Breast epithelium (tissue), 3 donors: ENCODE measurements around the gene ADGRV1.
"Not testable (repeated sequence)": the region's sequence is repeated elsewhere in the genome, so short reads cannot be mapped to it uniquely, and the experiment has no call there.

Experiments
- CTCF ChIP-seq, 3 donors: fragments of 450-650 bp; IDR thresholded peaks; one replicate each; pipeline ENCODE4 v1.5.1; 2016 to 2017; ENCODE audit warnings: antibody characterized with exemption in 3 of 3, mild to moderate bottlenecking in 3 of 3, moderate library complexity in 3 of 3
- POLR2AphosphoS5 ChIP-seq, 3 donors: sonication (generic); formaldehyde crosslinking; IDR thresholded peaks; one replicate each; pipeline ENCODE4 v1.6.1; 2017; ENCODE audit warnings: antibody characterized with exemption in 3 of 3

GRCh38 chr5:90619762-90620161 is 61.2 kb downstream of the ADGRV1 start:
- TF ChIP-seq CTCF, POLR2AphosphoS5 (IDR thresholded peaks at IDR 0.05): not testable (repeated sequence)
